Measurements from ENCODE around the gene UBE2G1. TPM values are rescaled to one million over a fixed set of nuclear protein-coding genes. Genes with fewer than 3 reads are reported as not detected.

Gene UBE2G1
- total and polyA plus RNA-seq, 10 of the 15 experiments (the other 5 are each of a cell fraction or from before 2014, with no cell fraction given): 24.4 to 139 (median 77.4) TPM

DNA sequence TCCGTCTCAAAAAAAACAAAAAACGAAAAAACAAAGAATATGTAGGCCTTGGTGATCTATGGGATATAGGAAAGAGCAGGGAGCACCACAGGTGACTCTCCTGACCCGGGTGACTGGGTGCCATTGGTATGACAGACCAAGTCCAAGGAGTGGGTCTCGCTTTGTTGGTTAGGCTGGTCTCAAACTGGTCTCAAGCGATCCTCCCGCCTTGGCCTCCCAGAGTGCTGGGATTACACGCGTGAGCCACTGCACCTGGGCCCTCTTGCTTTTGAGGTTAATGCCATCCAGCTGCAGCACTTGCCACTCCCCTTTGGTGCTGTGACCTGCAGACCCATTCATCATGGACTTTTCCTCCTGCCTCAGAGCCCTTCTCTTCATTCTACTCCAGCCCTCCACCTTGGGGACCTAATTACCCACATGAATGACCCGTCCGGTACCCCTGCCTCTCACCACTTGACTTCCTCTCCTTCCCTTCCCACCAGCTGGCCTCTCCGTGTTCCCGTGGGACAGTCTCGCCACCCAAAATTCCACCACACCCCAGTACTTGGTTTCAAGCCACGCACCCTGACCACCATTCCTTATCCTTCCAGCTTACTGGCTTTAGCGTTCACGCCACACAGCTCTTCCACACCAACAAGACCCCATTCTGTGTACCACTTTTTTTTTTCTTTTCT is 3.2 kb upstream of the UBE2G1 start:
- no peak for ATAC-seq
- intact Hi-C loops (cut with micrococcal nuclease; ENCODE audit: unreplicated experiment) (no loop called here), in situ Hi-C loops (cut with MboI) (no loop called here)
- Histone ChIP-seq H3K4me3 (no peak overlapping the region), H3K36me3 (ENCODE audit: control insufficient read depth in 2 of 2, insufficient read depth in 2 of 2, low read length in 1 of 2) (no peaks in the 10 kb centered on the region), H4K20me1 (ENCODE audit: control insufficient read depth, insufficient read depth) (no peaks in the 10 kb centered on the region), H3K9me3 (replicated peaks; ENCODE audit: control insufficient read depth, insufficient read depth, low read length) (no peaks in the 10 kb centered on the region), H2AFZ (ENCODE audit: control insufficient read depth, low read depth, low read length) (no peak overlapping the region; the same call in 1 of the 2 replicates), H3K27ac (ENCODE audit: control insufficient read depth, insufficient read depth) (no peak overlapping the region), H3K79me2 (ENCODE audit: control insufficient read depth, insufficient read depth, low read length) (peaks cover 18% of the 10 kb centered on the region), H3K9ac (ENCODE audit: control insufficient read depth, insufficient read depth, low read length) (no peak overlapping the region), H3K4me1 (ENCODE audit: control insufficient read depth, insufficient read depth, low read length) (peaks cover 22% of the 10 kb centered on the region), H3K27me3 (replicated peaks in 1 of 2; ENCODE audit: control insufficient read depth in 2 of 2, insufficient read depth in 2 of 2, low read length in 1 of 2) (no peaks in the 10 kb centered on the region), H3K4me2 (ENCODE audit: control insufficient read depth, insufficient read depth) (no peak overlapping the region)
- DNase-seq (ENCODE audit: low read depth, low spot score): no peak
- FAIRE-seq: no peak
- BruUV-seq (replicated peaks): no TSS peak
- POLR2A ChIA-PET: interaction anchor here (0.6 to 1.1 kb wide), 2 partner anchors 27 to 321 kb away, joined by 3 read pairs; no protein-coding TSS in a partner anchor
- WGBS (ENCODE audit: insufficient coverage, insufficient replicate concordance, low lambda C conversion rate, missing lambda C conversion rate): 94% methylated on average over 16 of the region's 16 CpGs
- RAD21 ChIA-PET (ENCODE audit: unreplicated experiment): interaction anchor here (1.1 kb wide), 1 partner anchor 11 kb away, joined by 3 read pairs; no protein-coding TSS in a partner anchor
- CTCF ChIA-PET: interaction anchor here (1.2 kb wide), 1 partner anchor 119 kb away, joined by 4 read pairs; no protein-coding TSS in a partner anchor
- SMC1A ChIA-PET (ENCODE audit: uncharacterized antibody, unreplicated experiment): interaction anchor here (1.0 kb wide), 1 partner anchor 154 kb away, joined by 3 read pairs; no protein-coding TSS in a partner anchor
- TF ChIP-seq ZNF24 (IDR thresholded peaks at IDR 0.05): no peak
- no peak for TF ChIP-seq BACH1 (IDR thresholded peaks at IDR 0.05; ENCODE audit: borderline replicate concordance)
- no peak for TF ChIP-seq BHLHE40 (IDR thresholded peaks at IDR 0.05; ENCODE audit: borderline replicate concordance in 1 of 2, low read depth in 2 of 2, low read length in 1 of 2)
- no peak for TF ChIP-seq IKZF1 (conservative IDR thresholded peaks at IDR 0.05)
- no peak for TF ChIP-seq HDGF (IDR thresholded peaks at IDR 0.05)
- no peak for TF ChIP-seq ZNF274 (IDR thresholded peaks at IDR 0.05; ENCODE audit: insufficient read depth, insufficient read length)
- TF ChIP-seq, protein P1, sequence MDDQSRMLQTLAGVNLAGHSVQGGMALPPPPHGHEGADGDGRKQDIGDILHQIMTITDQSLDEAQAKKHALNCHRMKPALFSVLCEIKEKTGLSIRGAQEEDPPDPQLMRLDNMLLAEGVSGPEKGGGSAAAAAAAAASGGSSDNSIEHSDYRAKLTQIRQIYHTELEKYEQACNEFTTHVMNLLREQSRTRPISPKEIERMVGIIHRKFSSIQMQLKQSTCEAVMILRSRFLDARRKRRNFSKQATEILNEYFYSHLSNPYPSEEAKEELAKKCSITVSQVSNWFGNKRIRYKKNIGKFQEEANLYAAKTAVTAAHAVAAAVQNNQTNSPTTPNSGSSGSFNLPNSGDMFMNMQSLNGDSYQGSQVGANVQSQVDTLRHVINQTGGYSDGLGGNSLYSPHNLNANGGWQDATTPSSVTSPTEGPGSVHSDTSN (IDR thresholded peaks at IDR 0.05; ENCODE audit: insufficient replicate concordance, low read depth, low read length): no peak
- TF ChIP-seq NFYA (IDR thresholded peaks at IDR 0.05; ENCODE audit: borderline replicate concordance, low read depth, low read length): no peak
- no peak for TF ChIP-seq JUNB (IDR thresholded peaks at IDR 0.05)
- TF ChIP-seq SMARCA5 (IDR thresholded peaks at IDR 0.05): no peak
- TF ChIP-seq TARDBP (IDR thresholded peaks at IDR 0.05; ENCODE audit: borderline replicate concordance): no peak
